Measurements from ENCODE around the gene DAPK3. TPM values are rescaled to one million over a fixed set of nuclear protein-coding genes. Genes with fewer than 3 reads are reported as not detected.

DAPK3 gene
- total RNA-seq, result 108 and 111 TPM in 2 replicates

GRCh38 chr19:3970808-3971598 lies at the start of gene DAPK3:
Gene DAPK3, minus strand, starts transcription at chr19:3971099. Its CDS starts 1,364 bp downstream, at chr19:3969735.

GRCh38 chr19:4007021-4007835 lies 36.3 kb upstream of the DAPK3 start, which contains the start of gene PIAS4:
Gene PIAS4, plus strand, starts transcription at chr19:4007736. Its CDS starts 25 bp downstream, at chr19:4007761.

DNA sequence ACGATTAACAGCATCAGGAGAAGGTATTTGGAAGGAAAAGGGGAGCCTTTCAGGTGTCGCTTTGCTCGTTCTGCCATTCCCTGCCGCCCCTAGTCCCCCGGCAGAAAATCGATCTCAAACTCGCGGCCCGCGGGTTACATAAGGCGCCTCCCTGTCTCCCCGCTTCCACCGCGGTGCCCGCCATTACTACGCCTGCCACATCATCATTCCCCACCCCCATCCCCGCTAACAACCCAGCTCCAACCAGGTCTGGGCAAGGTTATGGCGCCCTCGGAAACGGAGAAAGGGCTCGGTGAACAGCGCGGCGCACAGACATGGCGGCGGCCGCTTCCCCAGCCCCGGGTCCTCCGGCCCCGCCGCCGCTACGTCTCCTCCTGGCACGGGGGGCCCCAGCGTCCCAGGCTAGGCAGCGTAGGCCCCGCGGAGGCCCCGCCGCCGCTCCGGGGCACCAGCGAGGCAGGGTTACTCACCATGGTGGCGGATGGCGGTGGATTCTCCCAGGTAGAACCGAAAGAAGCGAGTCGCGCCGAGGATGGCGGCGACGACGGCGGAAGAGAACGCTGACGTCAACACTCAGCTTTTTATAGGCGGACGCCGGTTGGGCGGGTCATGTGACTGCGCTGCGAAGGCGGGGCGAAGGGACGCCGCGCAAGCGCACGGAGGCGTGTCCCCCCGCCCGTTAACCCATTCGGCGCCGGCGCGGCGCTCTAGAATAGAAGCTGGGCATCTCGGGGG lies 14.2 kb upstream of the DAPK3 start, which contains the start of gene EEF2:
EEF2 (minus strand) TSS at position 556 of the 735 bp plus-strand sequence; CDS start at position 473, 83 bp downstream.

GRCh38 chr19:3932931-3933810 lies 37.7 kb downstream of the DAPK3 start, which contains the start of gene NMRK2:
Gene NMRK2, plus strand, starts transcription at chr19:3933069. Its CDS starts 603 bp downstream, at chr19:3933672.

Other genes with a start within 250 kb of the DAPK3 start
- 20.8 and 27.5 TPM in 2 replicates for gene APBA3, start 209.4 kb downstream of the DAPK3 start, total RNA-seq
- gene MRPL54, start 208.4 kb downstream of the DAPK3 start, total RNA-seq, result 82.9 and 117 TPM in 2 replicates
- not detected in 2 replicates for gene RAX2, start 198.9 kb downstream of the DAPK3 start, total RNA-seq
- gene MATK, start 184.7 kb downstream of the DAPK3 start, total RNA-seq, result not detected in 2 replicates
- not detected in 2 replicates for gene ZFR2, start 102.1 kb downstream of the DAPK3 start, total RNA-seq
- 0.58 and 1.2 TPM in 2 replicates for gene ATCAY, start 90.4 kb downstream of the DAPK3 start, total RNA-seq
- gene NMRK2, start 38.0 kb downstream of the DAPK3 start, total RNA-seq, result not detected in 2 replicates
- 3,099 and 3,249 TPM in 2 replicates for gene EEF2, start 14.4 kb upstream of the DAPK3 start, total RNA-seq
- 24.8 and 26.5 TPM in 2 replicates for gene PIAS4, start 36.6 kb upstream of the DAPK3 start, total RNA-seq
- 30.6 and 31.0 TPM in 2 replicates for gene ZBTB7A, start 95.8 kb upstream of the DAPK3 start, total RNA-seq
- gene MAP2K2, start 153.0 kb upstream of the DAPK3 start, total RNA-seq, result 181 and 214 TPM in 2 replicates
- gene CREB3L3, start 182.5 kb upstream of the DAPK3 start, total RNA-seq, result not detected in 2 replicates
- gene SIRT6, start 211.5 kb upstream of the DAPK3 start, total RNA-seq, result 25.3 and 38.1 TPM in 2 replicates
- 0.18 and 0.58 TPM in 2 replicates for gene ANKRD24, start 211.6 kb upstream of the DAPK3 start, total RNA-seq

Data from myometrial cell (primary cell).